GM13976 (cell line): ENCODE measurements around the gene PARD6B.

Experiments
- DNase-seq: peaks from one replicate; pipeline ENCODE4 v3.0.0; 2012; ENCODE audit warnings: low spot score
- CTCF ChIP-seq: IDR thresholded peaks from 2 replicates; pipeline ENCODE4 v1.5.1; 2012; ENCODE audit warnings: borderline replicate concordance, mild to moderate bottlenecking; ENCODE audit not compliant: insufficient read depth; ENCODE audit errors: extremely low read depth, missing control alignments, control extremely low read depth
- in situ Hi-C: fragments of 300-500 bp; cut with MboI; formaldehyde crosslinking; loops from one replicate; pipeline ENCODE4 v1.12.0; 2022; ENCODE audit warnings: low sequenced_read_pairs, mixed read lengths, inconsistent platforms; ENCODE audit not compliant: unreplicated experiment

Gene PARD6B

DNA sequence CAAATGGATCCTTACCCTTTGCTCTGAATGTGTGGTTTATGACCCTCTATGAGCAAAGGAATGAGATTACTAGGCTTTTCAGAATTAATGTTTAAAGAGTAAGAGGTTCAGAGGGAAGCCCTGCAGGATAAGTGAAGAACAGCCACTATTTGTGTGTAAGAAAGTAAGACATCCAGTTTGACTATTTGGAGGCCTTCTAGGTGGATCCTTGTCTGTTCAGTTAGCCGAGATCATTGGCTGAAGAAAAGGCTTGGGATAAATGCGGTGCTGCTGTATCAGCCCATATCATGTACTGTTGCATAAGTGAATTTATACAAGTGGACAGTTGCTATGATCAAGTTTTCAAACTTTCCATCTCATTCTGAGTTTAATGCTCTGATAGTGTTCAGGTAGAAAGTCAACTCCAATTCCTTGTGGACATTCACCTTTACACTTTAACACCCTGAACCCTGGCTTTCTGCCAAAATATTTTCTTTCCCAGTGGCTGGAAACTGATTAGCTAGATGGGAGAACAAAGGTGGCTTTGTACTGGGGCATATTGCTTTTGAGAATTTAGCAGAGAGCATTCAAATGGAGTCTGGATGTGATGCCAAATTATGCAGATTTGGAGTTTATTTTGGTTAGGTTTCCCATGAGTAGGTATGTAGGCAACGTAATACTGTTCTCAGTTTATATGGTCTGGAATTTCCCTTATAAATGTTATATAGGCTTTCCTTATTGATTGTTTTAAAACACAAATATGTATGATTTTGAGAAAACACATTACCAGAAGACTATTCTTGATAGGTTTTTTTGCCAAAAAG lies 15.0 kb downstream of the PARD6B start:
- TF ChIP-seq CTCF, result no peak
- in situ Hi-C loops, result no loop called here
- no peak for DNase-seq

GRCh38 chr20:50747275-50747674 lies 15.9 kb downstream of the PARD6B start:
- no peak for TF ChIP-seq CTCF
- in situ Hi-C loops, result no loop called here
- no peak for DNase-seq

- in situ Hi-C loops, result no loop called here
- TF ChIP-seq CTCF, result no peak
- DNase-seq, result no peak
Measured at GRCh38 chr20:50750145-50750671, 18.8 kb downstream of the PARD6B start.

DNA sequence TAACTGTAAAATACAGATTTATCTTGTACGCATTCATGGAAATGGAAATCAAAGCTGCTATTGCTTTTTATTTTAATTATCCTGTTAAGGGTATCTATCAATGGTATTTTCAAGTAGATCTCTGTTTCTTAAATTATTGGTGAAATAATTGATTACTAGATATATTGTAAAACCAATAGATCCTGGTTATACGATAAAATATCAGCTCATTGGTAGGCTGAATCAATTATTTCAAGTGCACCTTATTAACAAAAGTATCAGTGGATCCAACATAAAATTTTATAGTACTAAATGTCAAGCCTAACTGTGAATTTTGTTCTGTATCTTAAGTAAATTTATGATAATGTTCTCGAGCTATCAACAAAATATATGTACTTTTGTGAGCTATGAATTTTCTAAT lies 21.8 kb downstream of the PARD6B start:
- in situ Hi-C loops, result no loop called here
- DNase-seq, result no peak
- TF ChIP-seq CTCF, result no peak

- TF ChIP-seq CTCF, result no peak
- DNase-seq, result no peak
- in situ Hi-C loops, result no loop called here
Measured at GRCh38 chr20:50754420-50754819, 23.0 kb downstream of the PARD6B start.

DNA sequence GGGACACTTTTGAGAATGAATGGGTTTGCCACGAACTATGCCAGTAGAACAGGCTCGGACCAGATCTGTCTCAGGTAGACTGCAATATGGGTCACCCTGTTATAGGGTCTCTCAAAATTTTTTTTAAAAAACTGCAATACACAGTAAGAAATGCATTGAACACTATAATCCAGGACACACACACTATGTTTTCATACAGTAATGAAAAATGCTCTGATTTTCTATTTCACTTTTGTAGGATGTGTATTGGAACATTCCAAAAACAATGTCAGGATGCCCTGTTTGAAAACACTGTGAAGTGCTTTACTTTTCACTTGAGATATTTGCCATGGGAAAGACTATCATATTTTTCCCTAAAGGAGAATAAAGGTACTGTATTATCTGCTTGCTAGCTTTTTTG lies 25.1 kb downstream of the PARD6B start:
- no peak for DNase-seq
- in situ Hi-C loops, result no loop called here
- no peak for TF ChIP-seq CTCF
